Measurements from ENCODE around the gene KLRF2. TPM values are rescaled to one million over a fixed set of nuclear protein-coding genes. Genes with fewer than 3 reads are reported as not detected.

Gene KLRF2, protein sequence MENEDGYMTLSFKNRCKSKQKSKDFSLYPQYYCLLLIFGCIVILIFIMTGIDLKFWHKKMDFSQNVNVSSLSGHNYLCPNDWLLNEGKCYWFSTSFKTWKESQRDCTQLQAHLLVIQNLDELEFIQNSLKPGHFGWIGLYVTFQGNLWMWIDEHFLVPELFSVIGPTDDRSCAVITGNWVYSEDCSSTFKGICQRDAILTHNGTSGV
- polyA plus RNA-seq (2013, experiment 1 of 4): not detected
- not detected for polyA plus RNA-seq (2013, experiment 2 of 4)
- not detected for polyA plus RNA-seq (2013, experiment 3 of 4)
- not detected for polyA plus RNA-seq (2013, experiment 4 of 4)

DNA sequence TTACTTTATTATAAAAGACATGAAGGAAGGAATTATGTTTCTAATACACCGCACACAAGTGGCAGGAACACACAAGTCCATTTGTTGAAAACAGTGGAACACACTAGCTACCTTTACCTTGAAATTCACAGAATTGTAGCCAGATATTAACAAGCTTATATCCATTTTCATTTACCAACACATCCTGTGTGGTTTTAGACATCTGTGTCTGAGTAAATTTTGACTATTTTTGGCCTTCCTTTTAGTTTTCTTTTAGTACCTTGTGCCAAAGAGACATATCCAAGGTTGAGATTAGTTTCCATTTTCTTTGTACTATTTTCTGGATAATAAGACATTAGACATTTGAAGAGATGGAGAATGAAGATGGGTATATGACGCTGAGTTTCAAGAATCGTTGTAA is at the start of gene KLRF2:
Gene KLRF2, plus strand, starts transcription at position 244 of the 400 bp plus-strand sequence. Its CDS starts 107 bp downstream, at position 351.
- Histone ChIP-seq H3K9me3 (ENCODE audit: control insufficient read depth, low read length) (no peaks in the 10 kb centered on the region), H3K27me3 (ENCODE audit: control insufficient read depth, insufficient read depth, low read length, poor library complexity, severe bottlenecking) (no peaks in the 10 kb centered on the region), H3K27ac (ENCODE audit: insufficient read depth, low read depth, low read length, poor library complexity, severe bottlenecking) (no peak within 1 kb of the TSS), H3K36me3 (ENCODE audit: control insufficient read depth, insufficient read depth, low read length) (no peaks in the 10 kb centered on the region), H3K4me1 (ENCODE audit: control insufficient read depth, insufficient read depth, low read length) (no peaks in the 10 kb centered on the region), H3K4me3 (ENCODE audit: insufficient read depth, low read depth, low read length) (no peak within 1 kb of the TSS)
- WGBS, 2 experiments: 90 to 91% methylated on average over 2 to 3 of the region's 3 CpGs

DNA sequence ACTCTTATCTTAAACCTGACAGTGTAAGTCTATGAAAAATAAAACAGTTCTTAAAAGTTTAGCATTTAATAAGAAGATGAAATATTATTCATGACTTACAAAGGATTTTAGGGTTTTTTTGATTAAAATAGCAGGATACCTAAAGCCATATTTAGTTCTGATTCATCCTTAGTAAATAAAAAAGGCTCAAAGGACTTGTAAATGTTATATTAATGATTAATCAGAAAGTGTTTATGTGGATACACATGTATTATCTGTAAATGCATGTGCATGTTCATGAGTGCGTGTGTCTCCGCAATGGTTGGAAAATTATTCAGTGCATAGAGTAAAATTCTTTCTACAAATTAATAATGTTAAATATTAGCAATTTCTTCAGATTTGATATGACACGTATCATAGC is 49.6 kb upstream of the KLRF2 start:
- WGBS, 2 experiments: no CpG with 5 or more reads among the region's 3 CpGs
- Histone ChIP-seq H3K27ac (ENCODE audit: insufficient read depth, low read depth, low read length, poor library complexity, severe bottlenecking) (no peak overlapping the region), H3K9me3 (ENCODE audit: control insufficient read depth, low read length) (no peaks in the 10 kb centered on the region), H3K27me3 (ENCODE audit: control insufficient read depth, insufficient read depth, low read length, poor library complexity, severe bottlenecking) (no peaks in the 10 kb centered on the region), H3K4me3 (ENCODE audit: insufficient read depth, low read depth, low read length) (no peak overlapping the region), H3K4me1 (ENCODE audit: control insufficient read depth, insufficient read depth, low read length) (no peaks in the 10 kb centered on the region), H3K36me3 (ENCODE audit: control insufficient read depth, insufficient read depth, low read length) (no peaks in the 10 kb centered on the region)

DNA sequence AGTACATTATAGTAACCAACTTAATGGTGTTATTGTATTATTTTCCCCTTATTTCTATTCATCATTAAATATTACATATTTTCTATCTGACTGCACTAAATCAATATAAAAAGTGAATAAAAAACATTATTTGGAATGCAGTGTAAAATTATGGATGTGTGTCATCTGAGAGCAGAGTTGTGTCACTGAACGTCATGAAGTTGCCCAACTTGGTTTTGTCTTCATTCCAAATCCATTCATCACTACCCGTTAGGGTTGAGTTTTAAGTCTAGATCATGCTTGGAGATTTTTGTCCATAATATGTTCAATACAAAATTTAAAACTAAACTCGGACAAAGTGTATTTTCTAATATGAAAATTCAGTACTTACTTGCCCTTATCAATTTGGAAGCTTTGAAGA is 37.9 kb upstream of the KLRF2 start:
- WGBS, 2 experiments: 83 to 85% methylated on average over 1 to 2 of the region's 3 CpGs
- no peaks in the 10 kb centered on the region for H3K27me3 ChIP-seq (ENCODE audit: control insufficient read depth, insufficient read depth, low read length, poor library complexity, severe bottlenecking)
- no peak overlapping the region for H3K27ac ChIP-seq (ENCODE audit: insufficient read depth, low read depth, low read length, poor library complexity, severe bottlenecking)
- no peaks in the 10 kb centered on the region for H3K9me3 ChIP-seq (ENCODE audit: control insufficient read depth, low read length)
- H3K36me3 ChIP-seq (ENCODE audit: control insufficient read depth, insufficient read depth, low read length): no peaks in the 10 kb centered on the region
- H3K4me1 ChIP-seq (ENCODE audit: control insufficient read depth, insufficient read depth, low read length): no peaks in the 10 kb centered on the region
- H3K4me3 ChIP-seq (ENCODE audit: insufficient read depth, low read depth, low read length): no peak overlapping the region

DNA sequence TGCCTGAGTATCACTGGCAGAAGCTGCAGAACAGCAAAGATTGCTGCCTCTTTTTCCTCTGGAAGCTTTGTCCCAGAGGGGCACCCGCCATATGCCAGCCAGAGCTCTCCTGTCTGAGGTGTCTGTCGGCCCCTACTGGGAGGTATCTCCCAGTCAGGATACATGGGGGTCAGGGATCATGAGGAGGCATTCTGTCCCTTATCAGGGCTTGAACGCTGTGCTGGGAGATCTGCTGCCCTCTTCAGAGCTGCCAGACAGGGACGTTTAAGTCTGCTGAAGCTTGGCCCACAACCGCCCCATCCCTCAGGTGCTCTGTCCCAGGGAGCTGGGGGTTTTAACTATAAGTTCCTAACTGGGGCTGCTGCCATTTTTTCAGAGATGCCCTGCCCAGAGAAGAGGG is 32.4 kb upstream of the KLRF2 start:
- Histone ChIP-seq H3K27ac (ENCODE audit: insufficient read depth, low read depth, low read length, poor library complexity, severe bottlenecking) (no peak overlapping the region), H3K36me3 (ENCODE audit: control insufficient read depth, insufficient read depth, low read length) (no peaks in the 10 kb centered on the region)
- 88 to 92% methylated on average over 5 of the region's 5 CpGs for WGBS, 2 experiments

DNA sequence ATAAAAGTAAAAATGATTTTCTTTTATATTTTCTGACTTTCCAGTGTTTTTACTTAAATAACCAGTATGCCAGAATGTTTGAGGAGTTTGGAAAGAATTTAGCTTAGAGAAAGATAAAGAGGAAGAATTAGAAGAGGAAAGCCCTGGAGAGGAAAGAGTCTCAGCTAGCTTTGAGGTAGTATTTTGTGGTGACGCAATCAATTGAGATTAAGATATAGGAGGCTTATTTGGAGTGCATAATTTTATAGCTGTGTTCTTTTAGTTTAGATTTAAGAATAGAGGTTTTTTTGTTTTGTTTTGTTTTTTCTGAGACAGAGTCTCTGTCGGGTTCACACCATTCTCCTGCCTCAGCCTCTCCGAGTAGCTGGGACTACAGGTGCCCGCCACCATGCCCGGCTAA is 30.2 kb upstream of the KLRF2 start:
- no peaks in the 10 kb centered on the region for H3K36me3 ChIP-seq (ENCODE audit: control insufficient read depth, insufficient read depth, low read length)
- 95 to 99% methylated on average over 5 of the region's 5 CpGs for WGBS, 2 experiments
- no peaks in the 10 kb centered on the region for H3K27me3 ChIP-seq (ENCODE audit: control insufficient read depth, insufficient read depth, low read length, poor library complexity, severe bottlenecking)
- no peak overlapping the region for H3K27ac ChIP-seq (ENCODE audit: insufficient read depth, low read depth, low read length, poor library complexity, severe bottlenecking)
- H3K9me3 ChIP-seq (ENCODE audit: control insufficient read depth, low read length): no peaks in the 10 kb centered on the region
- H3K4me3 ChIP-seq (ENCODE audit: insufficient read depth, low read depth, low read length): no peak overlapping the region
- H3K4me1 ChIP-seq (ENCODE audit: control insufficient read depth, insufficient read depth, low read length): no peaks in the 10 kb centered on the region

More for the DNA sequence above, 32.4 kb upstream of the KLRF2 start:
- Histone ChIP-seq H3K4me1 (ENCODE audit: control insufficient read depth, insufficient read depth, low read length) (no peaks in the 10 kb centered on the region), H3K27me3 (ENCODE audit: control insufficient read depth, insufficient read depth, low read length, poor library complexity, severe bottlenecking) (no peaks in the 10 kb centered on the region), H3K4me3 (ENCODE audit: insufficient read depth, low read depth, low read length) (no peak overlapping the region), H3K9me3 (ENCODE audit: control insufficient read depth, low read length) (no peaks in the 10 kb centered on the region)

DNA sequence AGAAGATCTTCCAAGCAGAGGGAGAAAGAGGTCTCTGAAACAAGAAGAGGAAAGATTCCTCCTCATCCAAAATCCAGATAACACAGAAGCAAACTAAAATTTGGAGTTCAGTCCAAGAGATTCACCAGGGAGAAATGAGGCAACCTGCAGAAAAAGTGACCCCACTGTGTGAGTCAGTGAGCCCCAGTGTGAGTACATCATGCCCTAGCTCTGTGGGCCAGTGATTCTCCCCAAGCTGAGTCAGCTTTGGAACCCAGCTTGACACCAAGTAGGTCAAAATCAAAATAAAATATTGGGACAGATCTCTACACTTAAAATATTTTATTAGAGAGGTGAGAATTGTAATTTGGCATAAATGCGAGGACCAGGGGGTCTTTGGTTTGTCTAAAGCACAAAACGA is 29.4 kb upstream of the KLRF2 start:
- Histone ChIP-seq H3K27ac (ENCODE audit: insufficient read depth, low read depth, low read length, poor library complexity, severe bottlenecking) (no peak overlapping the region), H3K9me3 (ENCODE audit: control insufficient read depth, low read length) (no peaks in the 10 kb centered on the region), H3K4me1 (ENCODE audit: control insufficient read depth, insufficient read depth, low read length) (no peaks in the 10 kb centered on the region), H3K36me3 (ENCODE audit: control insufficient read depth, insufficient read depth, low read length) (no peaks in the 10 kb centered on the region), H3K27me3 (ENCODE audit: control insufficient read depth, insufficient read depth, low read length, poor library complexity, severe bottlenecking) (no peaks in the 10 kb centered on the region), H3K4me3 (ENCODE audit: insufficient read depth, low read depth, low read length) (no peak overlapping the region)
- WGBS, 2 experiments: 87 to 93% methylated on average over 2 of the region's 2 CpGs

DNA sequence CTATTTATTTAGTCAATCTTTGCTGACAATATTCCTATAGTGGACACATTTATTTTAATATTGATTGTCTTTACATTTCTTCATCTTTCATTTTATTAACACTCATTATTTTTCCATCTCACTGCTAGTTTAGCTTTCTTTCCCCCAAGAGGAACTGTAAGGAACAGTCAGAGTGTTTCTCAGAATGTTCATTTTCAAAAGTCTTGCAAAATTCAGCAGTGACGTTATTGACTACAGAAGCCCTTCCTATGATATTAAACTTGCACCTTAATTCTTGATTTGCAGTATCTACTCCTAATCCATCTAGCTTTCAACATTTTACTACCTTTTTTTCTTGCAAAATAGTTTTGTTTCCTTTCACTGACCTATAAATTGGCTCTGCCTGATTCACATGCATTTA is 25.1 kb upstream of the KLRF2 start:
- H3K27me3 ChIP-seq (ENCODE audit: control insufficient read depth, insufficient read depth, low read length, poor library complexity, severe bottlenecking): no peaks in the 10 kb centered on the region
- no peaks in the 10 kb centered on the region for H3K9me3 ChIP-seq (ENCODE audit: control insufficient read depth, low read length)
- WGBS, 2 experiments: 93 to 98% methylated on average over 1 of the region's 1 CpG
- no peaks in the 10 kb centered on the region for H3K36me3 ChIP-seq (ENCODE audit: control insufficient read depth, insufficient read depth, low read length)
- no peaks in the 10 kb centered on the region for H3K4me1 ChIP-seq (ENCODE audit: control insufficient read depth, insufficient read depth, low read length)
- no peak overlapping the region for H3K4me3 ChIP-seq (ENCODE audit: insufficient read depth, low read depth, low read length)
- no peak overlapping the region for H3K27ac ChIP-seq (ENCODE audit: insufficient read depth, low read depth, low read length, poor library complexity, severe bottlenecking)

DNA sequence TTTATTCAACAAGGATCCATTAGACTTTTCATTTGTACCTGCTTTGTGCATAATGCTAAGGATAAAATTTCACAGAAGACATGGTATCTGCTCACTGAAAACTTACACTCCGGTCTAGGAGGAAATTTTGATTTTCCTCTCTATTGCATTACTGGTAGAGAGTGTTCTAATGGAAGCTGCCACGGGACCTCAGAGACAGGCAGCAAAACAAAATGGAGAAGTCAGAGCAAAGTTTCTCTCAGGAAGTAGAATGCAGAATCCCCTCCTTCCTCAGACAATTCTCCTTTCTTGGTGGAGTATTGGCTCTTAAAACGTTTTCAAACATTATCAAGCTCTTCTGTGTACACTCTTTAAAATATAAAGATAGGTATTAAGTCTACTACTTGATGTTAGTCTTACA is 24.4 kb upstream of the KLRF2 start:
- no peaks in the 10 kb centered on the region for H3K27me3 ChIP-seq (ENCODE audit: control insufficient read depth, insufficient read depth, low read length, poor library complexity, severe bottlenecking)
- no peak overlapping the region for H3K27ac ChIP-seq (ENCODE audit: insufficient read depth, low read depth, low read length, poor library complexity, severe bottlenecking)
- no peaks in the 10 kb centered on the region for H3K36me3 ChIP-seq (ENCODE audit: control insufficient read depth, insufficient read depth, low read length)
- no peaks in the 10 kb centered on the region for H3K4me1 ChIP-seq (ENCODE audit: control insufficient read depth, insufficient read depth, low read length)
- H3K4me3 ChIP-seq (ENCODE audit: insufficient read depth, low read depth, low read length): no peak overlapping the region
- no peaks in the 10 kb centered on the region for H3K9me3 ChIP-seq (ENCODE audit: control insufficient read depth, low read length)
- WGBS, 2 experiments: 93 to 96% methylated on average over 2 of the region's 3 CpGs

DNA sequence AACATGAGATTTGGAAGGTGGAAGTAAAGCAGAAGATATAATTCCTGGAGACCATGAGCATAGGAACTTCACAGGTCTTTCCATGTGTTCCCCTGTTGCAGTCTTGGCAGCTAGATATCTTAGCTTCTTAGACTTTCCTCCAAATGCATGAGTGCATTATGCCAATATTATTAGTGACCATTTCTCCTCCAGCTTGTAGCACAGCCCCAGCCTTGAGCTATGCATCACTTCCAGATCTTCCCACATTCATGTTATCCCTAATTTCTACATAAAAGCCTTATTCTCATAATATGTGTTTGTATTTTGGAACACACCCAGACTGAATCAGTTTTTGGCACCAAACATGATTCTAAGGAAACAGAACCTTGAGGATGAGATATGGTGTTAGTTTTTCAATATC is 23.2 kb upstream of the KLRF2 start:
- no peaks in the 10 kb centered on the region for H3K4me1 ChIP-seq (ENCODE audit: control insufficient read depth, insufficient read depth, low read length)
- H3K4me3 ChIP-seq (ENCODE audit: insufficient read depth, low read depth, low read length): no peak overlapping the region
- no peaks in the 10 kb centered on the region for H3K36me3 ChIP-seq (ENCODE audit: control insufficient read depth, insufficient read depth, low read length)

DNA sequence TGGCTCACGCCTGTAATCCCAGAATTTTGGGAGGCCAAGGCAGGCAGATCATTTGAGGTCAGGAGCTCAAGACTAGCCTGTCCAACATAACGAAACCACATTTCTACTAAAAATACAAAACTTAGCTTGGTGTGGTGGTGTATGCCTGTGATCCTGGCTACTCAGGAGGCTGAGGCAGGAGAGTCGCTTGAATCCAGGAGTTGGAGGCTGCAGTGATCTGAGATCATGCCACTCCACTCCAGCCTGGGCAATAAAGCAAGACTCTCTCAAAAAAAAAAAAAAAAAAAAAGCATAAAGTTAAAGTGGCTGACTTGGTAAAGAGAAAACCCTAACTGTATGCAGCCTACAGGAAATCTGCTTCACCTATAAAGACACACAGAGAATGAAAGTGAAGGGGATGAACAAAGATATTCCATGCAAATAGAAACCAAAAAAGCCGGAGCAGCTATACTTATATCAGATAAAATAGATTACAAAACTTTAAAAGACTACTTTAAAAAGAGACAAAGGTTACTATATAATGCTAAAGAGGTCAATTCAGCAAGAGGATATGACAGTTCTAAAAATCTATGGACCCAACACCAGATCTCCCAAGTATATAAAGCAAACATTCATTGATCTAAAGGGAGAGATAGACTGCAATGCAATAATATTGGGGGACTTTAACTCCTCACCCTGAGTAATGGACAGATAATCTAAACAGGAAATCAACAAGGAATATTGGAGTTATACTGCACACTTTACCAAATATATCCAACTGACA is 16.2 kb upstream of the KLRF2 start:
- H3K36me3 ChIP-seq (ENCODE audit: control insufficient read depth, insufficient read depth, low read length): no peaks in the 10 kb centered on the region
- no peak overlapping the region for H3K27ac ChIP-seq (ENCODE audit: insufficient read depth, low read depth, low read length, poor library complexity, severe bottlenecking)
- H3K9me3 ChIP-seq (ENCODE audit: control insufficient read depth, low read length): no peaks in the 10 kb centered on the region
- no peaks in the 10 kb centered on the region for H3K4me1 ChIP-seq (ENCODE audit: control insufficient read depth, insufficient read depth, low read length)
- H3K4me3 ChIP-seq (ENCODE audit: insufficient read depth, low read depth, low read length): no peak overlapping the region
- WGBS, 2 experiments: 77 to 86% methylated on average over 3 of the region's 4 CpGs
- no peaks in the 10 kb centered on the region for H3K27me3 ChIP-seq (ENCODE audit: control insufficient read depth, insufficient read depth, low read length, poor library complexity, severe bottlenecking)

More for the DNA sequence above, 23.2 kb upstream of the KLRF2 start:
- Histone ChIP-seq H3K9me3 (ENCODE audit: control insufficient read depth, low read length) (no peaks in the 10 kb centered on the region), H3K27ac (ENCODE audit: insufficient read depth, low read depth, low read length, poor library complexity, severe bottlenecking) (no peak overlapping the region), H3K27me3 (ENCODE audit: control insufficient read depth, insufficient read depth, low read length, poor library complexity, severe bottlenecking) (no peaks in the 10 kb centered on the region)
